SKM-1 (cell line): ENCODE results near the gene LPP.

Source experiments
- DNase-seq: peaks from one replicate; lab custom pipeline; 2025; ENCODE audit not compliant: unreplicated experiment; lab: John Stamatoyannopoulos, UW

Gene LPP

GRCh38 chr3:188326111-188326510 lies 172.2 kb downstream of the LPP start:
- DNase-seq, result no peak

DNA sequence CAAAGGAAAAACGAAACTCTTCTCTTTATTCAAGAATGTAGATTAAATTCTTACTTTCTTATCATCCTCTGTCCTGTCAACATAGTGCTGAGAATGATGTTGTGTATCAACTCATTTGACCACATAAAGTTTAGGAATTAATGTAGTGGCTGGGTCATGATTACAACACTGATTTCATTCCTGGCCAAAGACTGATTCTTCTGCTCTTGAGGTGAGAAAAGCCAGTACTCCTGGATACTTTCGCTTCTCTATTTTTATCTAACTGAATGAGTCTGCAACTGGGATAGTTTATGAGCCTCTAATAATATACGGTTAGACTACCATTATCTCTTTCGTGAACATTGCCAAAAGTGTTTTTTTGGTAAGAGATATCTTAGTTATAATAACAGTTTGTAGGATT lies 173.0 kb downstream of the LPP start:
- no peak for DNase-seq

- DNase-seq, result no peak
These were observed 173.5 kb downstream of the LPP start for GRCh38 chr3:188327433-188327832.

GRCh38 chr3:188330138-188330537 lies 176.2 kb downstream of the LPP start:
- DNase-seq, result no peak

DNA sequence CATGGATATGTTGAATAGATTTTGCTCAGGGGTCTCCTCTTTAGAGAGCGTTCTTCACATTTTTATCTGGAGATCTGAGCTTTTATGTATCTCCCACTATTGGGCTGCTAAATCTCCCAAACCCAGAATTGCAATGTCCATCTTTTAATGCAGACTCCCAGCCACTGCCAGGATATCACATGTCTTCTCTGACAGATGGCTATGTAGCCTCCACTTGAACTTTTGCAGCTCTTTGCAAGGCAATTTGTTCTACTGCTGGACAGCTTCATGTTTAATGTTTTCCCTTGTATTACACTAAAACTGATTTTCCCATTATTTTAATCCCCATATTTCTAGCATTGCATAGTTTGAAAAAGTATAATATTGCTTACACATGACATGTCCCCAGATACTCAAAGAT lies 177.2 kb downstream of the LPP start:
- no peak for DNase-seq

GRCh38 chr3:188332085-188332484 lies 178.1 kb downstream of the LPP start:
- DNase-seq, result no peak

DNA sequence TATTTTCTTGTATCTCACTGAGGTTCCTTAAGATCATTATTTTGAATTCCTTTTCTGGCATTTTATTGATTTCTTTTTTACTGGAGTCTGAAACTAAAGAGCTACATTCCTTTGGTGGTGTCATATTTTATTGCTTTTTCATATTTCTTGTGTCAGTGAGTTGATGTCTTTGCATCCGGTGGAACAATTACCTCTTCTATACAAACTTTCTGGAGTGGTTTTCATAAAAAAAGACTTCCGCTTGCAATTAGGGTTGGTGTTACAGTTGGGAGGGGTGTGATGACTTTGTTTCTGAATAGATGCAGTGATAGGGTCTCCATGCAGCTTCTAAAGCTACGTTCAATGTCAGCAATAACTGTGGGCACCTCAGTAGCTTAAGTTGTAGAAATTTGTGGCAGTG lies 181.7 kb downstream of the LPP start:
- no peak for DNase-seq

DNA sequence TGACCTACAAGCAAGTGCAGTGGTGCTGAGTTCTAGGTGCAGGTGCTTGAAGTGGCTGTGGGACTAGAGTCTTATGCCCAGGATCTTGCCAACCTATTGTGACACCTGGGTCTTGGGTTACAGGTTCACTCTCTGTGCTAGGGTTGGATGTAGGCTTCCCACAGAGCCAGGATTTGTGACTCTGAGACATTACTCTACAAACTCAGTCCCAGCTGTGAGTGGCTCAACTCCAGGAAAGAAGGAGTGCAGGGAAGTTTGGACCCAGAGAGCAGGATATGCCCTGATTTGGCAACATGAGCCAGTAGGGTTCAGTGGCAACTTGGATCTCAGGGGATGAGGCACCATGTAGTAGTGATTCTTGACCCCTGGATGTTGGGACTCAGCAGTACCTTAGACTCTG lies 182.2 kb downstream of the LPP start:
- no peak for DNase-seq

DNA sequence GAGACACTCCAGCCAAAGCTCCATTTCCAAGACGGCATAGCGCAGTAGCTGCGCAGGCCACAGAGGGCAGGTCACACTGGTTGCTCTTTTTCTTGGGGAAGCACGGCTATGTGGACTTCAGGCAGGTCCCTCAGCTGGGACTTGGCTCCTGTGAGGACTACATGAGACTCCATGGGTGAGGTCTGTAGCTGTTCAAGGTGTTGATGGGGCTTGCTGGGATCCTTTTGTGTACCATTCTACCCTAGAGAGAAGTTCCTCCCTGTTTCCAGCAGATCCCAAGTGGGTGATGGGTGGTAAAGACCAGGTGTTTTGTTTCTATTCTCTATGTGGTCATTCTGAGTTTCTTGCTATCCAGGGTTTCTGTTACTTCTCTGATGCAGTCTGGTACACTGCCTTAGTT lies 183.3 kb downstream of the LPP start:
- DNase-seq, result no peak

DNA sequence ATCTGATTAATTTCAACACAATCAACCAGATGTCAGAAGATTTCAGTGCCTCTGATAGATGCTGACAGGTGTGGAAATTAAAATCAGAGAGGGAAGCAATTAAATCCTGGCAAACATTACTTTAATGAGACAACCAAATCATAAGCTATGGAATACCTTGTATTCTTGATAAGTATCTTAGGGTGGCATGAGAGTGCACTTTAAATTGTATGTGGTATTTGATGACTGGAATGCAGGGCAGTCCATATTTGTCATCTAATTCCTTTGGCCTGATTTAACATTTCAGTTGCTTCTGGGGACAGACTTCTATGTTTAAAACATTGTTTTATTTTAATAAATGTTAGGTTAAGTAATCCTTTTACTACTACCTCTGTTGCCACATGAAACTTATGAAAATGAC lies 184.1 kb downstream of the LPP start:
- no peak for DNase-seq

GRCh38 chr3:188339410-188340295 lies 185.7 kb downstream of the LPP start:
- no peak for DNase-seq

DNA sequence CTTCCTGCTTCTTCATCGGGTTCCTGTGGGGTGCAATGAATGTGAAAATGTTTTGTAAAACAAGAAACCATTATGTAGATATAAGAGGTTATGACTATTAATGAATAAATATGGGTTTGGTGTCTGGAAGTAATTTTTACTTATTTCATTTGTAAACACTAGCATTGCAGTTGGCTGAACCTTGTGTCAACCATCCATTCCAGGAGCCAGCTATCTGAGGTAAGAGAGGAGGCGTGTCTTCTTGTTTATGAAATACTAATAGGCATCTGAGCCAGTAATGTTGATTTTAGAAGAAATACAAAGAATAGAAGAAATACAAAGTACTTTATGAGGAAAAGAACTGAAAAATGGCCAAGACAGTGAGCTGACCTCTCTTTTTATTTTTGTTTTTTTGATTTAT lies 187.5 kb downstream of the LPP start:
- DNase-seq, result no peak

DNA sequence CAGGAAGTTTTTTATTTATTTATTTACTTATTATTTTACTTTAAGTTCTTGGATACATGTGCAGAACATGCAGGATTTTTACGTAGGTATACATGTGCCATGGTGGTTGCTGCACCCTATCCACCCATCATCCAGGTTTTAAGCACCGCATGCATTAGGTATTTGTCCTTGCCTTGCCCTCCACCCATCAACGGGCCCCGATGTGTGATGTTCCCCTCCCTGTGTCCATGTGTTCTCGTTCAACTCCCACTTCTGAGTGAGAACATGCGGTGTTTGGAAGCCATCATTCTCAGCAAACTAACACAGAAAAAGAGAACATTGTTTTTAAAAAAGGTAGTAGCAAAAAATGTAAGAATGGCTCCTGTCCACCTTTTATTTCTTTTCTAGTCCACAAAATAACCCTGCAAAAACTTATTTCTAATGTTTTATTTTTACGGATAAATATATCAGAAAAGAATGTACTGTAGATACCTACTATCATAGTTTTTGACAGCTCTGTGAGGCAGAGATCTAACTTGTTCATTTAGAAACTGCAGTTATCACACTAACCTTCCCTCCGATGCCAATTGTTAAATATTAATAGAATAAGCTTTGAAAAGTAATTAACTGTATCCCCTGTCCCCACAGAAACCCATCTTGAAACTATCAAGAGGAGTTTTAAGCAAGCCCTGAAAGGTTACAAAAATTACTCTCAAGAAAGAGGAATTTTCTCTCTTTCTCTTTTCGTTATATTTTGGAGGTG lies 189.2 kb downstream of the LPP start:
- no peak for DNase-seq

GRCh38 chr3:188343894-188344293 lies 189.9 kb downstream of the LPP start:
- no peak for DNase-seq

- DNase-seq, result no peak
These were observed 191.3 kb downstream of the LPP start for GRCh38 chr3:188345223-188345622.

DNA sequence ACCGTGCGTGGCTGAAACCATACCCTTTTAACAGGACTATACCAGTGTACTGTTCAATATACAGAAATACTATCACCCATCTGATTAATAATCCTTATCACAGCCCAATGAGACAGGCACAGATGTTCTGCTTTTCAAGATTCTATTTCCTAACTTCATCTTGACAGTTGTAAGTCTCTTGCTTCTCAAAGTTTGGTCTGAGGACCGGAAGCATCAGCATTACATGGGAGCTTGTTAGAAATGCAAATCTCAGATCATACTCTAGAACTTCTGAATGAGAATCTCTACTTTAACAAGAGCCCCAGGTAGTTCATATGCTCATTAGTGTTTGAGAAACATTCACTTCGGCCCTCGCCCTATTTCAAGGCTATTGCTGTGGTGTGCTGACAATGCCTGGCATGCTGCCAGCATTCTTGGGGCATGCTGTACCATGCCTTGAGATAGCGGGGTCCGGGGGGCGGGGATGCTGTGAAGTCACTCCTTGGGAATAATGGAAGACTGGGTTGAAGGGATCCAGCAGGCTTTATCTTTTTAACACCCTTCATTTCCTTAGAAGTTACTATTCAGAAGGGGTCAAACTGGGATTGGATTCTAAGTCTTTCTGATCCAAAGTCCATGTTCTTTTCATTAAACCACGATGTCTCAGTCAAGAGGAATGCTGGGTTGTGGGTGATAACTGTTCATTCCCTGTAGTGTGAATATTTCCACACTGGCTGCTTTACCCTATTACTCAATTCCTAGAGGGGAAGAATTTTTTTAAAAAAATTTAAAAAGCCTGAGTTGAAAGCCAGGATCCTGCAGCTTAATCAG lies 194.7 kb downstream of the LPP start:
- DNase-seq, result no peak

DNA sequence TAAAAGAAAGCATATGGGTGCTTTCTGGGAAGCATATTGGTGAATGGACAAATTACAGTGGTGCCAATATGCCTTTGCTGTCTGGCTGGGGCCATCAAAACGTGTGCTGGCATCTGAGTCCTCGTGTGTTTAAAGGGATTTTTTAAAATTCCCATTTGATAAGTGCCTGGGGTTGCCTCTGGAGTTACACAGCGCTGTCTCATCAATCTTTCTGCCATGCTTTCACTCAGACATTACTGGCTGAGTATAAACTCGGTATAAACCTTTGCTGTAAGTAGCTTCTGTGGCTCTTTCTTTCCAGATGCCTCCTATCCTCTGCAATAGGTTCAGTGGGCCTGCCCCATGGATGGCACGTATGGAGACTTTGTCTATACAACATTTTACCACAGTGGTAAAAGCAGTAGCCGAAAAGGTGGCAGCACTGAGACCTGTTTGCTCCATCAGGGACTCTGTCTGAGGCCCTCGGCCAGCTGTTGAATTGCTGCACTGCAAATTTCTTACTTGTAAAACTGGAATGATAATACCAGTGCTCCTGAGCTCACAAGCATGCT lies 195.5 kb downstream of the LPP start:
- no peak for DNase-seq

GRCh38 chr3:188349933-188350332 lies 196.0 kb downstream of the LPP start:
- DNase-seq, result no peak

- no peak for DNase-seq
These were observed 197.0 kb downstream of the LPP start for GRCh38 chr3:188350961-188351360.

GRCh38 chr3:188351648-188352047 lies 197.7 kb downstream of the LPP start:
- no peak for DNase-seq

- DNase-seq, result no peak
These were observed 198.4 kb downstream of the LPP start for GRCh38 chr3:188352196-188352927.
